GM21619 (cell line): ENCODE results near the gene ARHGDIG.

ENCODE experiments used
- ATAC-seq: cut with Tn5 transposase; IDR thresholded peaks from one replicate; pipeline ENCODE4 v1.9.1; 2021; ENCODE audit not compliant: unreplicated experiment

ARHGDIG gene

GRCh38 chr16:293043-293775, 12.8 kb downstream of the ARHGDIG start:
- ATAC-seq: no peak

- no peak for ATAC-seq
Observed at GRCh38 chr16:296276-296675, 15.9 kb downstream of the ARHGDIG start.

- ATAC-seq: no peak
Observed at GRCh38 chr16:296806-297510, 16.6 kb downstream of the ARHGDIG start.

- no peak for ATAC-seq
Observed at GRCh38 chr16:297832-298231, 17.4 kb downstream of the ARHGDIG start.

GRCh38 chr16:301235-301634, 20.8 kb downstream of the ARHGDIG start:
- no peak for ATAC-seq

GRCh38 chr16:301950-302349, 21.6 kb downstream of the ARHGDIG start:
- no peak for ATAC-seq

GRCh38 chr16:303760-304505, 23.5 kb downstream of the ARHGDIG start:
- ATAC-seq: no peak

- no peak for ATAC-seq
Observed at GRCh38 chr16:305916-306626, 25.7 kb downstream of the ARHGDIG start.

- ATAC-seq: no peak
Observed at GRCh38 chr16:306911-307370, 26.6 kb downstream of the ARHGDIG start.

- ATAC-seq: no peak
Observed at GRCh38 chr16:307691-308312, 27.4 kb downstream of the ARHGDIG start.

- ATAC-seq: no peak
Observed at GRCh38 chr16:309476-309875, 29.1 kb downstream of the ARHGDIG start.

- ATAC-seq: no peak
Observed at GRCh38 chr16:311725-312124, 31.3 kb downstream of the ARHGDIG start.

- no peak for ATAC-seq
Observed at GRCh38 chr16:314351-314750, 34.0 kb downstream of the ARHGDIG start.

- ATAC-seq: no peak
Observed at GRCh38 chr16:314795-315299, 34.5 kb downstream of the ARHGDIG start.

- ATAC-seq: no peak
Observed at GRCh38 chr16:316741-317464, 36.5 kb downstream of the ARHGDIG start.

GRCh38 chr16:317583-317982, 37.2 kb downstream of the ARHGDIG start:
- ATAC-seq: no peak

GRCh38 chr16:318628-319027, 38.2 kb downstream of the ARHGDIG start:
- no peak for ATAC-seq

GRCh38 chr16:320206-320605, 39.8 kb downstream of the ARHGDIG start:
- no peak for ATAC-seq

GRCh38 chr16:321532-321931, 41.1 kb downstream of the ARHGDIG start:
- no peak for ATAC-seq
